Uterus (tissue), 2 donors: Measurements from ENCODE around the gene PACRG.

Source experiments
- POLR2A ChIP-seq, 2 donors: fragments of 450-650 bp; IDR thresholded peaks; one replicate each; pipeline ENCODE4 v1.6.1; 2016; ENCODE audit warnings: antibody characterized with exemption in 2 of 2, mild to moderate bottlenecking in 1 of 2, moderate library complexity in 1 of 2
- TF ChIP-seq, protein P1 (sequence below), 4 experiments: fragments of 200-600 bp in 2 of 4; fragments of 450-650 bp in 2 of 4; sonication (generic) in 2 of 4; IDR thresholded peaks; one replicate each; pipeline ENCODE4 v1.5.1; 2016 to 2019; ENCODE audit warnings: antibody characterized with exemption in 4 of 4, mild to moderate bottlenecking in 2 of 4, moderate library complexity in 1 of 4

DNA sequence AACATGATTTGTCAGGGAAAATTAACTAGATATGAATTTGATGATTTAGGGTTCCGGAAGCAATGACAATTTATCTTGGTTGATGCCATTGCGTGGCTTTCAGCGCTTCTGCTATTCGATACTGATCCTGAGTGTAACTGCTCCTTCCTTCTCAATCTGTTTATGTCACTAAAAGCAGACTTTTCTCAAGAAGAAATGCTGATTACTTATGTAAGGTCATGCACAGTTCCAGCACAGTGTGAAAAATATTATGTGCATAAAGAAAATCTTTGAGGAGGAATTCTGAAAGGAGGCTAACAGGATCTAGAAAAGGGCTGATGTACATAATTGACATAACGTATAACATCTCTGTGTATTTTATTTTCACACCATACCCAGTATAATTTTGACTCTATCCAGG is 336.6 kb downstream of the PACRG start:
- TF ChIP-seq, protein P1, sequence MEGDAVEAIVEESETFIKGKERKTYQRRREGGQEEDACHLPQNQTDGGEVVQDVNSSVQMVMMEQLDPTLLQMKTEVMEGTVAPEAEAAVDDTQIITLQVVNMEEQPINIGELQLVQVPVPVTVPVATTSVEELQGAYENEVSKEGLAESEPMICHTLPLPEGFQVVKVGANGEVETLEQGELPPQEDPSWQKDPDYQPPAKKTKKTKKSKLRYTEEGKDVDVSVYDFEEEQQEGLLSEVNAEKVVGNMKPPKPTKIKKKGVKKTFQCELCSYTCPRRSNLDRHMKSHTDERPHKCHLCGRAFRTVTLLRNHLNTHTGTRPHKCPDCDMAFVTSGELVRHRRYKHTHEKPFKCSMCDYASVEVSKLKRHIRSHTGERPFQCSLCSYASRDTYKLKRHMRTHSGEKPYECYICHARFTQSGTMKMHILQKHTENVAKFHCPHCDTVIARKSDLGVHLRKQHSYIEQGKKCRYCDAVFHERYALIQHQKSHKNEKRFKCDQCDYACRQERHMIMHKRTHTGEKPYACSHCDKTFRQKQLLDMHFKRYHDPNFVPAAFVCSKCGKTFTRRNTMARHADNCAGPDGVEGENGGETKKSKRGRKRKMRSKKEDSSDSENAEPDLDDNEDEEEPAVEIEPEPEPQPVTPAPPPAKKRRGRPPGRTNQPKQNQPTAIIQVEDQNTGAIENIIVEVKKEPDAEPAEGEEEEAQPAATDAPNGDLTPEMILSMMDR (IDR thresholded peaks at IDR 0.05), result no peak
- no peak for TF ChIP-seq POLR2A (IDR thresholded peaks at IDR 0.05)
